ES-I3 (cell line): ENCODE data around the gene SLC22A15.

Source experiments
- H3K36me3 ChIP-seq: 2 replicates; pipeline ENCODE4 v1.6.1; 2013; ENCODE audit warnings: mild to moderate bottlenecking, low read length, control low read depth, moderate library complexity; ENCODE audit not compliant: insufficient read depth
- H3K4me1 ChIP-seq: 2 replicates; pipeline ENCODE4 v1.6.1; 2013; ENCODE audit warnings: mild to moderate bottlenecking, control low read depth, low read length; ENCODE audit not compliant: insufficient read depth
- H3K9ac ChIP-seq: 2 replicates; pipeline ENCODE4 v1.6.1; 2013; ENCODE audit warnings: low read depth, mild to moderate bottlenecking, low read length, moderate library complexity
- H3K9me3 ChIP-seq: 2 replicates; pipeline ENCODE4 v1.6.1; 2013; ENCODE audit warnings: mild to moderate bottlenecking, low read length, moderate library complexity; ENCODE audit not compliant: control insufficient read depth, insufficient read depth

SLC22A15 gene

DNA sequence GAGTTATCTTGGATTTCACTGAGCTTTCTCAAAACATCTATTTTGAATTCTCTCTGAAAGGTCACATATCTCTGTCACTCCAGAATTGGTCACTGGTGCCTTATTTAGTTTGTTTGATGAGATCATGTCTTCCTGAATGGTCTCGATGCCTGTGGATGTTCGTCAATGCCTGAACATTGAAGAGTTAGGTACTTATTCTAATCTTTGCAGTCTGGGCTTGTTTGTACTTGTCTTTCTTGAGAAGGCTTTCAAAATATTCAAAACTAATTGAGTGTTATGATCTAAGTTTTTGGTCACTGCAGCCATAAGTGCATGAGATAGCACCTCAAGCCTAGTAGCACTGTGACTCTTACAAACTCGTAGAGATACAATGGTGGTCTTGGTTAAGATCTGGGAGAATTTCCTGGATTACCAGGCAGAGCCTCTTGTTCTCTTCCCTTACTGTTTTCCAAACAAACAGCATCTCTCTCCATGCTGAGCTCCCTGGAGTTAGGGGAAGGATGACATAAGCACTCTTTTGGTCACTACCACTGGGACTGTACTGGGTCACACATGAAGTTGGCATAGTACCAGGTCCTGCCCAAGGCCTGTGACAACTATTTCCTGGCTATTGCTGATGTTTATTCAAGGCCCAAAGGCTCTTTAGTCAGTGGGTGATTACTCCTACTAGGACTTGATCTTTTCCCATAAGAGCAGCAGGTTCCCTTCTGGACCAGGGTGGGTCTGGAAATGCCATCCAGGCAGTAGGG lies 25.6 kb downstream of the SLC22A15 start:
- H3K9me3 ChIP-seq, result peaks cover 2% of the 10 kb centered on the region; the same call in 1 of the 2 replicates
- peaks cover 6% of the 10 kb centered on the region; the same call in 1 of the 2 replicates for H3K4me1 ChIP-seq
- peaks cover 7% of the 10 kb centered on the region; the same call in 1 of the 2 replicates for H3K36me3 ChIP-seq
- H3K9ac ChIP-seq, result no peak overlapping the region

DNA sequence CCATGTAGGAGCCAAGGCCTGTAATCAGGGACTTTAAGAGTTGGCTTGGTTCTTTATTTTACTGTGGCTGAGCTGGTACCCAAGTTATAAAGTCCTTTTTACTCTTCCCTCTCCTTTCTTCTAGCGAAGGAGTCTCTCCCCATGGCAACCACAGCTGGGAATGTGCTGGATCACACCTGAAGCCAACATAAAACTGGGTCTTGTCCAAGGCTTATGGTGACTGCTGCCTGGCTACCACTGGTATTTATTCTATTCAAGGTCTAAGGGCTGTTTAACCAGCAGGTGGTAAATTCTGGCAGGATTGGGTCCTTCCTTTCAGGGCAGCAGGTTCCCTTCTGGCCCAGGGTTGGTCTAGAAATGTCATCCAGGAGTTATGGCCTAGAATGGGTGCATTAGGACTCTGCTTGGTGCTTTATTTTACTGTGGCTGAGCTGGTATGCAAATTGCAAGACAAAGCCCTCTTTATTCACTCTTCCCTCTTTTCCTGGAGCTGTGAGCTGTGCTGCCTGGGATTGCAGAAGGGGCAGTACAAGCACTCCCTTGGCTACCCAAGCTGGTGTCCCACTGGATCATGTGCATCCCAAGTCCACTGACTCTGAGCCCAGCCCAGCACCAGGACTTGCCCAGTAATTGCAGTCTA lies 26.6 kb downstream of the SLC22A15 start:
- Histone ChIP-seq H3K36me3 (peaks cover 7% of the 10 kb centered on the region; the same call in 1 of the 2 replicates), H3K4me1 (peaks cover 6% of the 10 kb centered on the region; the same call in 1 of the 2 replicates), H3K9ac (no peak overlapping the region), H3K9me3 (no peaks in the 10 kb centered on the region)

DNA sequence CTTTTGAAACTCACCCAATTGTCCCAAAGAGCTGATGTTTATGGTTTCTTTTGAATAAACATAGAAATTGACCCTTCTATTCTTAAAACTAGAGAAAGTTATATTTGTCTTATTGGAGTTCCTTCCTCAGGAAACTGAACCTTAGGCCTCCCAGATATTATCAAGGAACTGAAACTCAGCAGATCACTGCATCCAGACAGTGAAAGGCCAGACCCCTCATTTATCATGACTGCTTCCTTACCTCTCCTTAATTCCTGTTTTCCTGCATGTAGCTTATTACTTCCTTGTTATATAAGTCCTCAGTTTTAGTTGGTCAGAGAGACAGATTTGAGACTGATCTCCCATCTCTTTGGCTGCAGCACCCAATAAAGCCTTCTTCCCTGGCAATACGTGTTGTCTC lies 27.5 kb downstream of the SLC22A15 start:
- Histone ChIP-seq H3K36me3 (peaks cover 7% of the 10 kb centered on the region; the same call in 1 of the 2 replicates), H3K4me1 (peaks cover 6% of the 10 kb centered on the region; the same call in 1 of the 2 replicates), H3K9ac (no peak overlapping the region), H3K9me3 (no peaks in the 10 kb centered on the region)

DNA sequence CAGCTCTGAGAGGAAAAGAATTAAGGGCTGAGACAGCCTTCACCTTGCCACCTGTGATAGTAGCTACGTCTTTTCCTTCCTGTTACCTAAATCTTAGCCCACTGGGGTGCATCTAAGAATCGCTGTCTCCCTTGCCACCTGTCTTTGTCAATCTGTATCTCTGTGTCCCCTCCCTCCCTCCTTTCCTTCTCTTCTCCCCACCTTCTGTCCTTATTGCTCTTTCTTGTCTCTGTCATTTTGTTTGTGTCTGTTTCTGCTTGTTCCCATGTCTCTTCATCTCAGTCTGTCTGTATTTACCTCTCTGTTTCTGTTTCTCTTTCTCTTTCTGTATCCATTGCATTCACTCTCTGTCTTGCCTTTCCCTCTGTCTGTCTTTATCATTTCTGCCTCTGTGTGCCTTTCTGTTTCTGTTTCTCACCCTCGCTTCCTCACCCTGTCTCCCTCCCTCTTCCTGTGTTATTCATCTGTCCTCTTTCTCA lies 30.2 kb downstream of the SLC22A15 start:
- Histone ChIP-seq H3K4me1 (peaks cover 6% of the 10 kb centered on the region; the same call in 1 of the 2 replicates), H3K9ac (no peak overlapping the region), H3K9me3 (no peaks in the 10 kb centered on the region), H3K36me3 (peaks cover 7% of the 10 kb centered on the region; the same call in 1 of the 2 replicates)

DNA sequence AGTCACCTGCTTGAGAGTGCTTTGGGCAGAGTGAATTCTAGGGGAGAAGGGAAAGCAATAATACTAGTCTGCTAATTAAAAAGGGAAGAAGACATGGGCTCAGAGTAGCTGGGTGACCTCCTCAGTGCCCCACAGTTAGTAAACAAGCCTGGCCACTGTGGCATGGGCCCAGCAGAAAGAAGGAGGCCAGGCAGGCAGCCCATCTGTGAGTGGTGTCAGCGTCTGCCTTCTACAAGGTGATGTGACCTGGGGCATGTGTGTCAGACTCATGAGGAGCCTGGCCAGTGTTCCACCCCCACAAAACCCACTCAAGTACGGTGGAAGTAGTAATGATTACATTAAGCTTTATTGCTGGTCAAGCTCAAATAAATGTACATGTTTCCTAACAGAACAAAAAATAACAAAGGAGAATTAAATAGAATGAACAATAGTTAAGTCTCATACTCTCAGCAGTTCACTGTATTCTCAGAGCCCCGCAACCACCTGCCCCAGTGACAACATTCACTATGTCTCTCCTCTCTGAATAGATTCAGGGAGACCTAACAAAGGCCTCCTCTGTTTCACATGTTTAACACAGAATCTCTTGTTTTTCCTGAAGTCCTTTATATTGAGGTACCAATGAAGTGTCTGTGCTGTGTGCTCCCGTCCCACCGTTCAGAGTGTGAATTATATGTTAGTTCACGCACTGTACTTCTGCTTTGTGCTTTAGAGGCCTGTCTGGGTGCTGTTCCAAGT lies 32.5 kb downstream of the SLC22A15 start:
- Histone ChIP-seq H3K4me1 (no peaks in the 10 kb centered on the region), H3K9ac (no peak overlapping the region), H3K9me3 (no peaks in the 10 kb centered on the region), H3K36me3 (peaks cover 2% of the 10 kb centered on the region; the same call in 1 of the 2 replicates)

DNA sequence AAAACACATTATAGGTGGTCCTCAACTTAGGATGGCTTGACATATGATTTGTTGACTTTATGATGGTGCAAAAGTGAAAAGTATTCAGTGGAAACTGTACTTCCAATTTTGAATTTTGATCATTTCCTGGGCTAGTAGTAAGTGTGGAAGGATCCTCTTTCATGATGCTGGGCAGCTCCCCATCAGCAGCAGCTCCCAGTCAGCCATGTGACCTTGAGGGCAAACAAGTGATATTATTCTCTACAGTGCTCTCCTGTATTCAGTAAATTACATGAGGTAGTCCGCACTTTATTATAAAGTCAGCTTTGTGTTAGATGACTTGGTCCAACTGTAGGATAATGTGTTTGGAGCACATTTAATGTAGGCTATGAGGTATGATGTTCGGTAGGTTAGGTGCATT lies 36.4 kb downstream of the SLC22A15 start:
- Histone ChIP-seq H3K36me3 (no peaks in the 10 kb centered on the region), H3K4me1 (no peaks in the 10 kb centered on the region), H3K9ac (no peak overlapping the region), H3K9me3 (no peaks in the 10 kb centered on the region)

DNA sequence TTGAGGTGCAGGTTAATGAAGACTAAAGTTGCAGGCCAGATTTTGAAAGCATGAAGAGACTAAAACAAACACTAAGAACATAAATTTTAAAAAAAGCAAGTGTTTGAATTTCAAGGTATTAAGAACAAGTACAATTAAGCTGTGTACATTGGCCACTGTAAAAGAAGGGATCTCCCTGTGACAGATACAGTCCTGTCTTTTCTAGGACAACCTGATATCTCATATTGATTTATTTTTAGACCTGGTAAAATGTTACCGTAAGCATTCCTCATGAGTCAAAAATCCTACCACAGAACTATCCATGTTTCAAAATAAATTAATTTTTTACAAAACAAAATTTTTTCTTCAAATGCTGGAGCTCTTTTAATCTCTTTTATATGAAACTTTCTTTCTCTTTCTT lies 39.4 kb downstream of the SLC22A15 start:
- Histone ChIP-seq H3K9me3 (no peaks in the 10 kb centered on the region), H3K36me3 (no peaks in the 10 kb centered on the region), H3K4me1 (no peaks in the 10 kb centered on the region), H3K9ac (no peak overlapping the region)

DNA sequence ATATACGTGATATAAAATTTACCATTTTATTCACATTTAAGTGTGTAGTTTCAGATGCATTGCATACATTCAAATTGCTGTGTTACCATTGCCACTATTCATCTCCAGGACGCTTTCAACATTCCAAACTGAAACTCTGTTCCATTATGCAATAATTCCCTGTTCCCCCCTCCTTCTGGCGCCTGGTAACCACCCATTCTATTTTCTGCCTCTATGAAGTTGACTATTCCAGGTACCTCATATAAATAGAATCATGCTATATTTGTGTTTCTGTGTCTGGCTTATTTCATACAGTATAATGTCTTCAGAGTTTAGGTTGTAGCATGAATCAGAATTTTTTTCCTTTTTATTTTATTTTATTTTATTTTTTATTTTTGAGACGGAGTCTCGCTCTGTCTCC lies 41.7 kb downstream of the SLC22A15 start:
- Histone ChIP-seq H3K4me1 (no peaks in the 10 kb centered on the region), H3K9ac (no peak overlapping the region), H3K9me3 (no peaks in the 10 kb centered on the region), H3K36me3 (no peaks in the 10 kb centered on the region; the same call in 1 of the 2 replicates)

DNA sequence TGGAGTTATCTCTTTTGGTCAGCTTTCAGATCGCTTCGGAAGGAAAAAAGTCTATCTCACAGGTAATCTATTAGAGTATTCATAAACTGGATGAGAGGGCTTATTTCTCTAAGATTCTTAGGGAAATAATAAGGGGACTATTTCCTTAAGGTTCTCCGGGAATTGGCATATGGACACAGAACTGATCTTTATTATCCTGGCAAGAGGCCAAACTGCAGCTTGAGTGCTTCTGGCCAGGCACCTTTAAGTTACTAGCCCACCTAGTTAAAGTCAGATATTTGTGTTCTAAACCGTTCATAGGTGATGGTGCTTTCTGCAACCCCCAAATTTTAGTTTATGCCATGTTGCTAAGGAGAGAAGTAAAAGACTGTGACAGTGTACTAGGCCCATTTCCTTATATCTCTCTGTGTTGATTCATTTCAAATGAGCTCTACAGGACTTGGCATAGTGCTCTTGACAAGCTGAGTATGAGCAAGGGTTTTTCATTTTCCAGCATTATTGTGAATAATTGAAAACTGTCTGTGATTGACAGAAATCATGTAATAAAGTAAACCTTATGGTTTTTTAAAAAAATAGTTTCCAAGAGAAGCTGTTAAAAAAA lies 43.4 kb downstream of the SLC22A15 start:
- no peaks in the 10 kb centered on the region; the same call in 1 of the 2 replicates for H3K36me3 ChIP-seq
- H3K4me1 ChIP-seq, result no peaks in the 10 kb centered on the region
- H3K9me3 ChIP-seq, result no peaks in the 10 kb centered on the region
- H3K9ac ChIP-seq, result no peak overlapping the region

DNA sequence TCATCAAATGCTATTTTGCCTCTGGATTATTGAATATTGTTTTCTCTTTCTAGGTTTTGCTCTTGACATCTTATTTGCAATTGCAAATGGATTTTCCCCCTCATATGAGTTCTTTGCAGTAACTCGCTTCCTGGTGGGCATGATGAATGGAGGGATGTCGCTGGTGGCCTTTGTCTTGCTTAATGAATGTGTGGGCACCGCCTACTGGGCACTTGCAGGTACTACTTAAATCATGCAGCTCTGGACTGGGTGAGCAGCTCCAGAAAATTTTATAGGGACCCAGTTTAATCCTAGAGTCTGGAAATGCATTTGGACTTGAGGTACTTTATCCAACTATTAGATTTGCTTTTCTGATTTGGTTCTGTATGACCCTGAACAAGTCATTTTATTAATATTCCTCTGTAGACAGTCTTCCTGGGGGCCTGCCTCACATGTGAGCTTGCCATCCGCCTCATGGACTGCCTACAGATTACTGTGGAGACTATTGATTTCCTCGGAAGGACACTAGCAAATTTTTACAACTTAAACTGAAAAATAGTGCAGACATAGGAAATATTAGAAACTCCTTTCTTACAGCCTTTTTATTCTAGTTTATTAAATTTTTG lies 44.5 kb downstream of the SLC22A15 start:
- Histone ChIP-seq H3K9ac (no peak overlapping the region), H3K4me1 (no peaks in the 10 kb centered on the region), H3K9me3 (no peaks in the 10 kb centered on the region), H3K36me3 (no peaks in the 10 kb centered on the region; the same call in 1 of the 2 replicates)

DNA sequence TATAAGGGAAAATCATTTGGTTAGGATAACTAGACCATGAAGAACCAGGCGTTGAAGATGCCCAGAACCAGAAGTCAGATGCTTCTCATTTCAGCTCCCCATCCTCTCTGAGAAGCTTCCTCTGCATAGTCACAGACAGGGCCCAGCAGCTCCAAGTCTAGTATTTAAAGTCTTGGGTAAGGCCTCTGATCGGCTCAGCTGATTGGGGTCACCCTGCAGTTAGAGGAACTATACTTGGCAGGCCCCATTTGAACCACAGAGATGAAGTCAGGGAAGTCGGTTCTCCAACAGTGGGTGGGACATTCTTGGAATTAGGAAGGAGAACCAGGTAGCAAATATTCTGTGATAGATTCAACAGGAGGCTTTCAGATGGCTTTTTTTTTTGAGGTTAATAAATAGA lies 48.3 kb downstream of the SLC22A15 start:
- H3K36me3 ChIP-seq, result no peaks in the 10 kb centered on the region; the same call in 1 of the 2 replicates
- no peaks in the 10 kb centered on the region for H3K9me3 ChIP-seq
- no peaks in the 10 kb centered on the region for H3K4me1 ChIP-seq
- H3K9ac ChIP-seq, result no peak overlapping the region

DNA sequence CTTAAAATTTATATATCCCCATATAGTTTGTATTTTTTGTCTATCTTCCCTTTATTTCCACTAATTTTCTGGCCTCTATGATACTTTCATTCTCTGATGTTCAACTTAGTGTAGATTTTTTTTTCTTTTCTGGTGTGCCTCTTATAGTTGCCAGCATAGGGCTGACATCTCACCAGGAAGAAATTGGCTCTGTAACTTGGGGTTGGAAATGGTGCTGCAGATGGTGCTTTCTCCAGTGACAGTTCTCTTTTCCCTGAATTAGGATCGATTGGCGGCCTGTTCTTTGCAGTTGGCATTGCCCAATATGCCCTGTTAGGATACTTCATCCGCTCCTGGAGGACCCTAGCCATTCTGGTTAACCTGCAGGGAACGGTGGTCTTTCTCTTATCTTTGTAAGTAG lies 50.3 kb downstream of the SLC22A15 start:
- no peak overlapping the region for H3K9ac ChIP-seq
- H3K9me3 ChIP-seq, result no peaks in the 10 kb centered on the region
- no peaks in the 10 kb centered on the region; the same call in 1 of the 2 replicates for H3K36me3 ChIP-seq
- no peaks in the 10 kb centered on the region for H3K4me1 ChIP-seq

DNA sequence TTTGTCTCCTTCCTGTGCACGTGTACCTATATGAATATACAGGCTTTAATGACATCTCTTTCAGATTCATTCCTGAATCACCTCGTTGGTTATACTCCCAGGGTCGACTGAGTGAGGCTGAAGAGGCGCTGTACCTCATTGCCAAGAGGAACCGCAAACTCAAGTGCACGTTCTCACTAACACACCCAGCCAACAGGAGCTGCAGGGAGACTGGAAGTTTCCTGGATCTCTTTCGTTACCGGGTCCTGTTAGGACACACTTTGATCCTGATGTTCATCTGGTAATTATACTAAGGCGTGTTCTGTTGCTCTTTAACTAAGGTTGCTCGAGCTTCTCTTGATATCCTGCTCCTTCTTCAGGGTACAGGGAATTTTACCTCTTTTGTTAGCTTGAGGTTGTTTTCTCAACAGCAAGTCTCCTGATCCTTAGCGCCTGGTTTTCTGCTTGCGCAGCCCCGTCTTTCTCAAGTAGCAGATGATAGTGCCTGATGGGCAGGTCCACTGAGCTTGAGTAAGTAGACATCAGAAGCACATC lies 55.1 kb downstream of the SLC22A15 start:
- Histone ChIP-seq H3K9me3 (no peaks in the 10 kb centered on the region), H3K36me3 (peaks cover 7% of the 10 kb centered on the region; the same call in 1 of the 2 replicates), H3K9ac (no peak overlapping the region), H3K4me1 (no peaks in the 10 kb centered on the region)
